ENCODE data around the gene ARL6IP5.

ARL6IP5 gene

GRCh38 chr3:69113536-69113935 is 28.8 kb downstream of the ARL6IP5 start:
- Histone ChIP-seq H3K27me3 (ENCODE audit: insufficient read depth, low read length, poor library complexity, severe bottlenecking) (no peaks in the 10 kb centered on the region), H3K36me3 (ENCODE audit: insufficient read depth, low read length) (no peaks in the 10 kb centered on the region), H2AFZ (ENCODE audit: low read length) (no peak overlapping the region), H3F3A (ENCODE audit: low read depth) (no peaks in the 10 kb centered on the region), H3K9me3 (ENCODE audit: insufficient read depth, low read depth, low read length) (no peaks in the 10 kb centered on the region), H3K9me2 (replicated peaks; ENCODE audit: low read depth, low read length) (no peaks in the 10 kb centered on the region), H3K9ac (ENCODE audit: low read depth, low read length, poor library complexity, severe bottlenecking) (no peak overlapping the region), H3K4me2 (ENCODE audit: low read depth, low read length, poor library complexity, severe bottlenecking) (no peak overlapping the region), H3K4me3 (ENCODE audit: low read length, poor library complexity, severe bottlenecking) (no peak overlapping the region), H4K20me1 (ENCODE audit: insufficient read depth, low read length, poor library complexity, severe bottlenecking) (no peaks in the 10 kb centered on the region), H3K4me1 (ENCODE audit: insufficient read depth, low read length, poor library complexity, severe bottlenecking) (no peaks in the 10 kb centered on the region), H3K79me2 (ENCODE audit: insufficient read depth, low read length) (no peaks in the 10 kb centered on the region)
- TF ChIP-seq EZH2phosphoT487 (IDR thresholded peaks at IDR 0.05; ENCODE audit: borderline replicate concordance) (no peak), CTCF (conservative IDR thresholded peaks at IDR 0.05; ENCODE audit: low read length) (no peak)

GRCh38 chr3:69115731-69116130 is 31.0 kb downstream of the ARL6IP5 start:
- H3K9ac ChIP-seq (ENCODE audit: low read depth, low read length, poor library complexity, severe bottlenecking) = no peak overlapping the region
- H3K4me1 ChIP-seq (ENCODE audit: insufficient read depth, low read length, poor library complexity, severe bottlenecking) = no peaks in the 10 kb centered on the region
- no peaks in the 10 kb centered on the region for H3F3A ChIP-seq (ENCODE audit: low read depth)
- no peaks in the 10 kb centered on the region for H3K27me3 ChIP-seq (ENCODE audit: insufficient read depth, low read length, poor library complexity, severe bottlenecking)
- no peak for TF ChIP-seq CTCF (conservative IDR thresholded peaks at IDR 0.05; ENCODE audit: low read length)
- no peak for TF ChIP-seq EZH2phosphoT487 (IDR thresholded peaks at IDR 0.05; ENCODE audit: borderline replicate concordance)
- no peaks in the 10 kb centered on the region for H3K9me3 ChIP-seq (ENCODE audit: insufficient read depth, low read depth, low read length)
- no peaks in the 10 kb centered on the region for H3K36me3 ChIP-seq (ENCODE audit: insufficient read depth, low read length)
- no peak overlapping the region for H3K4me3 ChIP-seq (ENCODE audit: low read length, poor library complexity, severe bottlenecking)
- H2AFZ ChIP-seq (ENCODE audit: low read length) = no peak overlapping the region
- no peaks in the 10 kb centered on the region for H3K9me2 ChIP-seq (replicated peaks; ENCODE audit: low read depth, low read length)
- H3K79me2 ChIP-seq (ENCODE audit: insufficient read depth, low read length) = no peaks in the 10 kb centered on the region
- H3K4me2 ChIP-seq (ENCODE audit: low read depth, low read length, poor library complexity, severe bottlenecking) = no peak overlapping the region
- H4K20me1 ChIP-seq (ENCODE audit: insufficient read depth, low read length, poor library complexity, severe bottlenecking) = no peaks in the 10 kb centered on the region

GRCh38 chr3:69116162-69116561 is 31.4 kb downstream of the ARL6IP5 start:
- H3K9me2 ChIP-seq (replicated peaks; ENCODE audit: low read depth, low read length) = no peaks in the 10 kb centered on the region
- no peaks in the 10 kb centered on the region for H3F3A ChIP-seq (ENCODE audit: low read depth)
- H3K4me3 ChIP-seq (ENCODE audit: low read length, poor library complexity, severe bottlenecking) = no peak overlapping the region
- TF ChIP-seq EZH2phosphoT487 (IDR thresholded peaks at IDR 0.05; ENCODE audit: borderline replicate concordance) (no peak), CTCF (conservative IDR thresholded peaks at IDR 0.05; ENCODE audit: low read length) (no peak)
- no peaks in the 10 kb centered on the region for H3K9me3 ChIP-seq (ENCODE audit: insufficient read depth, low read depth, low read length)
- H3K79me2 ChIP-seq (ENCODE audit: insufficient read depth, low read length) = no peaks in the 10 kb centered on the region
- no peaks in the 10 kb centered on the region for H3K36me3 ChIP-seq (ENCODE audit: insufficient read depth, low read length)
- no peak overlapping the region for H3K4me2 ChIP-seq (ENCODE audit: low read depth, low read length, poor library complexity, severe bottlenecking)
- no peak overlapping the region for H2AFZ ChIP-seq (ENCODE audit: low read length)
- H3K9ac ChIP-seq (ENCODE audit: low read depth, low read length, poor library complexity, severe bottlenecking) = no peak overlapping the region
- no peaks in the 10 kb centered on the region for H3K4me1 ChIP-seq (ENCODE audit: insufficient read depth, low read length, poor library complexity, severe bottlenecking)
- no peaks in the 10 kb centered on the region for H4K20me1 ChIP-seq (ENCODE audit: insufficient read depth, low read length, poor library complexity, severe bottlenecking)
- no peaks in the 10 kb centered on the region for H3K27me3 ChIP-seq (ENCODE audit: insufficient read depth, low read length, poor library complexity, severe bottlenecking)

Data from Loucy (cell line).